K562 (cell line): ENCODE data around the gene HPCAL1. TPM values are rescaled to one million over a fixed set of nuclear protein-coding genes. Genes with fewer than 3 reads are reported as not detected.

Experiments
- ATF1 ChIP-seq, 2 experiments: fragments of 450-650 bp in 1 of 2; IDR thresholded peaks; 2 replicates each; pipeline ENCODE4 v1.6.1; 2016; ENCODE audit warnings: missing compliant biosample characterization in 1 of 2, missing genetic modification characterization in 1 of 2
- BCL6 ChIP-seq: fragments of 250-450 bp; sonication (Bioruptor Pico); IDR thresholded peaks from 2 replicates; pipeline ENCODE4 v1.4.0; 2020
- CBX8 ChIP-seq: fragments of 200-600 bp; sonication (generic); IDR thresholded peaks from 2 replicates; pipeline ENCODE4 v1.6.1; 2012; ENCODE audit warnings: borderline replicate concordance, mixed run types, low read depth, mild to moderate bottlenecking, moderate library complexity, mixed read lengths, low read length, control low read depth, inconsistent platforms; ENCODE audit not compliant: poor library complexity, severe bottlenecking; ENCODE audit errors: extremely low read depth
- HMG20A ChIP-seq: fragments of 450-650 bp; formaldehyde crosslinking; conservative IDR thresholded peaks from 2 replicates; pipeline ENCODE4 v1.4.0; 2020; ENCODE audit warnings: mild to moderate bottlenecking, mixed read lengths
- MAFG ChIP-seq: fragments of 450-650 bp; conservative IDR thresholded peaks from 2 replicates; pipeline ENCODE4 v1.6.1; 2016; ENCODE audit warnings: missing genetic modification characterization, missing compliant biosample characterization
- MAZ ChIP-seq, 2 experiments: fragments of 450-650 bp in 1 of 2; sonication (generic) in 1 of 2; formaldehyde crosslinking; IDR thresholded peaks in 1 of 2; conservative IDR thresholded peaks in 1 of 2; 2 replicates each; pipeline versions ENCODE4 v1.4.0 to v1.5.0; 2020; ENCODE audit warnings: mild to moderate bottlenecking in 1 of 2, missing genetic modification reagents in 1 of 2
- NELFE ChIP-seq: IDR thresholded peaks from 2 replicates; pipeline ENCODE4 v1.6.1; 2011; ENCODE audit warnings: mild to moderate bottlenecking; ENCODE audit not compliant: insufficient read depth, insufficient read length
- ZNF444 ChIP-seq: fragments of 250-450 bp; sonication (Bioruptor Pico); IDR thresholded peaks from 2 replicates; pipeline ENCODE4 v1.4.0; 2020; ENCODE audit warnings: mild to moderate bottlenecking, moderate library complexity
- ZNF551 ChIP-seq: fragments of 250-450 bp; sonication (Bioruptor Pico); IDR thresholded peaks from 2 replicates; pipeline ENCODE4 v1.5.0; 2021; ENCODE audit warnings: mild to moderate bottlenecking, moderate library complexity
- ZNF668 ChIP-seq: fragments of 250-450 bp; sonication (Bioruptor Pico); IDR thresholded peaks from 2 replicates; pipeline ENCODE4 v1.8.0; 2022; ENCODE audit warnings: mild to moderate bottlenecking, inconsistent platforms
- ZNF696 ChIP-seq: fragments of 250-450 bp; sonication (Bioruptor Pico); conservative IDR thresholded peaks from 2 replicates; pipeline ENCODE4 v1.4.0; 2020; ENCODE audit warnings: mild to moderate bottlenecking, moderate library complexity
- polyA plus RNA-seq, 8 experiments: library from polyadenylated mRNA; depleted of rRNA in 4 of 8; stranded (reverse) in 5 of 8; unstranded in 3 of 8; fragments of >200 nt; fragmentation: Nextera tagmentation in 2 of 8; fragmentation: Illumina TruSeq in 1 of 8; extraction: Ambion mirVana in 2 of 8; extraction: Trizol in 1 of 8; gene quantifications; 2 replicates each; pipeline versions ENCODE4 v1.2.1 to v1.2.3, GENCODE V29; 2011 to 2014; ENCODE audit warnings: inconsistent platforms in 1 of 8, missing spikeins in 1 of 8
- total RNA-seq, 7 experiments: library from RNA; depleted of rRNA in 6 of 7; stranded (reverse); fragments of >200 nt in 6 of 7; fragmentation: Illumina TruSeq in 2 of 7; extraction: Trizol in 2 of 7; gene quantifications; 2 replicates each; pipeline versions ENCODE4 v1.2.1 to v1.2.3, GENCODE V29; 2011 to 2021; ENCODE audit warnings: low replicate concordance in 1 of 7
- TF ChIP-seq, protein P1 (sequence below): fragments of 200-600 bp; sonication (generic); IDR thresholded peaks from one replicate; pipeline ENCODE4 v1.6.1; 2012; ENCODE audit warnings: mild to moderate bottlenecking, low read depth, low read length, inconsistent platforms
- TF ChIP-seq, protein P2 (sequence below): fragments of 450-650 bp; IDR thresholded peaks from 2 replicates; pipeline ENCODE4 v1.6.1; 2018; ENCODE audit warnings: mild to moderate bottlenecking, low read depth; ENCODE audit not compliant: partially characterized antibody

HPCAL1 gene
- total and polyA plus RNA-seq, 9 of the 15 experiments (the other 6 are each of a cell fraction or from before 2014, with no cell fraction given): 2.7 to 65.5 (median 23.9) TPM

DNA sequence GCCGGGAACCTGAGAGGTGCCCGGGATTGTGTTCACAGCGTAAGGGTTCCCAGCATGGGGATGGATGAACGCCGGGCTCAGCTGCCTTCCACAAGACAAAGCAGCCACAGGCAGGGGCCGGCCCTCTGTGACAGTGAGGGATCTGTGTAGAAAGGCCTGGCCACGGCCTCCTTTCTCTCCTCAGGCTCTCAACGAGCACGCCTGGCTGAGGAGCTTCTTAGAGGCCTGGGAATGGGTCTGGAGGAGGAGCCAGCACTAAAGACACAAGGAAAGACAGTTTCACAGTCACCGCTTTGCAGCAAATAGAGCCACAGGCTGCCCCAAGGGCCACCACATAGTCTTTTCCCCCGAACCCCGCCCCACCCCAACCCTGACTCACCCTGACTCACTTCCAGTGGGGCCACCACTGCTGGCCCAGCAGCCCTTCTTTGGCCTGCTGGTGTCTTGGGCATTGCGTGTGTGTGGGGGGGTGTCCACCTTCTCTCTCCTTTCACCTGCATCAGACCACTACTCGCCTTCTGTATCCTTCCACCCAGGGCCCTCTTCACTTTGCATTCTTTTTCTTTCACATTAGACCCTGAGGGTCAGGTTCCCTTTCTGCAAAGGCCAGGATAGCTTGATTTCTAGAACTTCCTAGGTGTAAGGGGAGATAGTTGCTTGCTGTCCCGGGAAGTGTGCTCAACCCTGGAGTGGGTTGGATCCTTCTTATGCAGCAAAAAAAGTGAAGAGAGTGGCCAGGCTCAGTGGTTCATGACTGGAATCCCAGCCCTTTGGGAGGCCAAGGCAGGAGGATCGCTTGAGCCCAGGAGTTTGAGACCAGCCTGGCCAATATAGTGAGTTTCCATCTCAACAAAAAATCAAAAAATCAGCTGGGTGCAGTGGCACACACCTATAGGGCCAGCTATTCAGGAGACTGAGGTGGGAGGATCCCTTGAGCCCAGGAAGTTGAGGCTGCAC, 19.3 kb upstream of the HPCAL1 start (continued):
- TF ChIP-seq, protein P1, sequence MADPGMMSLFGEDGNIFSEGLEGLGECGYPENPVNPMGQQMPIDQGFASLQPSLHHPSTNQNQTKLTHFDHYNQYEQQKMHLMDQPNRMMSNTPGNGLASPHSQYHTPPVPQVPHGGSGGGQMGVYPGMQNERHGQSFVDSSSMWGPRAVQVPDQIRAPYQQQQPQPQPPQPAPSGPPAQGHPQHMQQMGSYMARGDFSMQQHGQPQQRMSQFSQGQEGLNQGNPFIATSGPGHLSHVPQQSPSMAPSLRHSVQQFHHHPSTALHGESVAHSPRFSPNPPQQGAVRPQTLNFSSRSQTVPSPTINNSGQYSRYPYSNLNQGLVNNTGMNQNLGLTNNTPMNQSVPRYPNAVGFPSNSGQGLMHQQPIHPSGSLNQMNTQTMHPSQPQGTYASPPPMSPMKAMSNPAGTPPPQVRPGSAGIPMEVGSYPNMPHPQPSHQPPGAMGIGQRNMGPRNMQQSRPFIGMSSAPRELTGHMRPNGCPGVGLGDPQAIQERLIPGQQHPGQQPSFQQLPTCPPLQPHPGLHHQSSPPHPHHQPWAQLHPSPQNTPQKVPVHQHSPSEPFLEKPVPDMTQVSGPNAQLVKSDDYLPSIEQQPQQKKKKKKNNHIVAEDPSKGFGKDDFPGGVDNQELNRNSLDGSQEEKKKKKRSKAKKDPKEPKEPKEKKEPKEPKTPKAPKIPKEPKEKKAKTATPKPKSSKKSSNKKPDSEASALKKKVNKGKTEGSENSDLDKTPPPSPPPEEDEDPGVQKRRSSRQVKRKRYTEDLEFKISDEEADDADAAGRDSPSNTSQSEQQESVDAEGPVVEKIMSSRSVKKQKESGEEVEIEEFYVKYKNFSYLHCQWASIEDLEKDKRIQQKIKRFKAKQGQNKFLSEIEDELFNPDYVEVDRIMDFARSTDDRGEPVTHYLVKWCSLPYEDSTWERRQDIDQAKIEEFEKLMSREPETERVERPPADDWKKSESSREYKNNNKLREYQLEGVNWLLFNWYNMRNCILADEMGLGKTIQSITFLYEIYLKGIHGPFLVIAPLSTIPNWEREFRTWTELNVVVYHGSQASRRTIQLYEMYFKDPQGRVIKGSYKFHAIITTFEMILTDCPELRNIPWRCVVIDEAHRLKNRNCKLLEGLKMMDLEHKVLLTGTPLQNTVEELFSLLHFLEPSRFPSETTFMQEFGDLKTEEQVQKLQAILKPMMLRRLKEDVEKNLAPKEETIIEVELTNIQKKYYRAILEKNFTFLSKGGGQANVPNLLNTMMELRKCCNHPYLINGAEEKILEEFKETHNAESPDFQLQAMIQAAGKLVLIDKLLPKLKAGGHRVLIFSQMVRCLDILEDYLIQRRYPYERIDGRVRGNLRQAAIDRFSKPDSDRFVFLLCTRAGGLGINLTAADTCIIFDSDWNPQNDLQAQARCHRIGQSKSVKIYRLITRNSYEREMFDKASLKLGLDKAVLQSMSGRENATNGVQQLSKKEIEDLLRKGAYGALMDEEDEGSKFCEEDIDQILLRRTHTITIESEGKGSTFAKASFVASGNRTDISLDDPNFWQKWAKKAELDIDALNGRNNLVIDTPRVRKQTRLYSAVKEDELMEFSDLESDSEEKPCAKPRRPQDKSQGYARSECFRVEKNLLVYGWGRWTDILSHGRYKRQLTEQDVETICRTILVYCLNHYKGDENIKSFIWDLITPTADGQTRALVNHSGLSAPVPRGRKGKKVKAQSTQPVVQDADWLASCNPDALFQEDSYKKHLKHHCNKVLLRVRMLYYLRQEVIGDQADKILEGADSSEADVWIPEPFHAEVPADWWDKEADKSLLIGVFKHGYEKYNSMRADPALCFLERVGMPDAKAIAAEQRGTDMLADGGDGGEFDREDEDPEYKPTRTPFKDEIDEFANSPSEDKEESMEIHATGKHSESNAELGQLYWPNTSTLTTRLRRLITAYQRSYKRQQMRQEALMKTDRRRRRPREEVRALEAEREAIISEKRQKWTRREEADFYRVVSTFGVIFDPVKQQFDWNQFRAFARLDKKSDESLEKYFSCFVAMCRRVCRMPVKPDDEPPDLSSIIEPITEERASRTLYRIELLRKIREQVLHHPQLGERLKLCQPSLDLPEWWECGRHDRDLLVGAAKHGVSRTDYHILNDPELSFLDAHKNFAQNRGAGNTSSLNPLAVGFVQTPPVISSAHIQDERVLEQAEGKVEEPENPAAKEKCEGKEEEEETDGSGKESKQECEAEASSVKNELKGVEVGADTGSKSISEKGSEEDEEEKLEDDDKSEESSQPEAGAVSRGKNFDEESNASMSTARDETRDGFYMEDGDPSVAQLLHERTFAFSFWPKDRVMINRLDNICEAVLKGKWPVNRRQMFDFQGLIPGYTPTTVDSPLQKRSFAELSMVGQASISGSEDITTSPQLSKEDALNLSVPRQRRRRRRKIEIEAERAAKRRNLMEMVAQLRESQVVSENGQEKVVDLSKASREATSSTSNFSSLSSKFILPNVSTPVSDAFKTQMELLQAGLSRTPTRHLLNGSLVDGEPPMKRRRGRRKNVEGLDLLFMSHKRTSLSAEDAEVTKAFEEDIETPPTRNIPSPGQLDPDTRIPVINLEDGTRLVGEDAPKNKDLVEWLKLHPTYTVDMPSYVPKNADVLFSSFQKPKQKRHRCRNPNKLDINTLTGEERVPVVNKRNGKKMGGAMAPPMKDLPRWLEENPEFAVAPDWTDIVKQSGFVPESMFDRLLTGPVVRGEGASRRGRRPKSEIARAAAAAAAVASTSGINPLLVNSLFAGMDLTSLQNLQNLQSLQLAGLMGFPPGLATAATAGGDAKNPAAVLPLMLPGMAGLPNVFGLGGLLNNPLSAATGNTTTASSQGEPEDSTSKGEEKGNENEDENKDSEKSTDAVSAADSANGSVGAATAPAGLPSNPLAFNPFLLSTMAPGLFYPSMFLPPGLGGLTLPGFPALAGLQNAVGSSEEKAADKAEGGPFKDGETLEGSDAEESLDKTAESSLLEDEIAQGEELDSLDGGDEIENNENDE: no peak
- TF ChIP-seq, protein P2, sequence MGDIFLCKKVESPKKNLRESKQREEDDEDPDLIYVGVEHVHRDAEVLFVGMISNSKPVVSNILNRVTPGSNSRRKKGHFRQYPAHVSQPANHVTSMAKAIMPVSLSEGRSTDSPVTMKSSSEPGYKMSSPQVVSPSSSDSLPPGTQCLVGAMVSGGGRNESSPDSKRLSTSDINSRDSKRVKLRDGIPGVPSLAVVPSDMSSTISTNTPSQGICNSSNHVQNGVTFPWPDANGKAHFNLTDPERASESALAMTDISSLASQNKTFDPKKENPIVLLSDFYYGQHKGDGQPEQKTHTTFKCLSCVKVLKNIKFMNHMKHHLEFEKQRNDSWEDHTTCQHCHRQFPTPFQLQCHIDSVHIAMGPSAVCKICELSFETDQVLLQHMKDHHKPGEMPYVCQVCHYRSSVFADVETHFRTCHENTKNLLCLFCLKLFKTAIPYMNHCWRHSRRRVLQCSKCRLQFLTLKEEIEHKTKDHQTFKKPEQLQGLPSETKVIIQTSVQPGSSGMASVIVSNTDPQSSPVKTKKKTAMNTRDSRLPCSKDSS: no peak
- TF ChIP-seq ATF1 (CRISPR knock-in tag; IDR thresholded peaks at IDR 0.05) (no peak), ATF1 (tag; IDR thresholded peaks at IDR 0.05) (0 out of 2 replicates have a peak, but pooled peaks have one; percentile 7), MAFG (tag) (0 out of 2 replicates have a peak, but pooled peaks have one; percentile 8), ZNF444 (CRISPR knock-in tag) (no peak), HMG20A (CRISPR knock-in tag) (no peak), NELFE (no peak), CBX8 (no peak), ZNF696 (CRISPR knock-in tag) (no peak), MAZ (CRISPR knock-in tag; conservative IDR thresholded peaks at IDR 0.05 in 1 of 2, IDR thresholded peaks at IDR 0.05 in 1 of 2) (peak; percentile 57 to 67; a peak in 3 of 4 replicates), ZNF668 (0 out of 2 replicates have a peak, but pooled peaks have one; percentile 44), BCL6 (CRISPR knock-in tag) (no peak), ZNF551 (CRISPR knock-in tag) (no peak)
